HG03342 (cell line): ENCODE data around the gene NUDT14.

Experiments
- ATAC-seq: cut with Tn5 transposase; IDR thresholded peaks from one replicate; pipeline ENCODE4 v1.9.1; 2021; ENCODE audit warnings: mild to moderate bottlenecking, moderate library complexity; ENCODE audit not compliant: unreplicated experiment

NUDT14 gene

DNA sequence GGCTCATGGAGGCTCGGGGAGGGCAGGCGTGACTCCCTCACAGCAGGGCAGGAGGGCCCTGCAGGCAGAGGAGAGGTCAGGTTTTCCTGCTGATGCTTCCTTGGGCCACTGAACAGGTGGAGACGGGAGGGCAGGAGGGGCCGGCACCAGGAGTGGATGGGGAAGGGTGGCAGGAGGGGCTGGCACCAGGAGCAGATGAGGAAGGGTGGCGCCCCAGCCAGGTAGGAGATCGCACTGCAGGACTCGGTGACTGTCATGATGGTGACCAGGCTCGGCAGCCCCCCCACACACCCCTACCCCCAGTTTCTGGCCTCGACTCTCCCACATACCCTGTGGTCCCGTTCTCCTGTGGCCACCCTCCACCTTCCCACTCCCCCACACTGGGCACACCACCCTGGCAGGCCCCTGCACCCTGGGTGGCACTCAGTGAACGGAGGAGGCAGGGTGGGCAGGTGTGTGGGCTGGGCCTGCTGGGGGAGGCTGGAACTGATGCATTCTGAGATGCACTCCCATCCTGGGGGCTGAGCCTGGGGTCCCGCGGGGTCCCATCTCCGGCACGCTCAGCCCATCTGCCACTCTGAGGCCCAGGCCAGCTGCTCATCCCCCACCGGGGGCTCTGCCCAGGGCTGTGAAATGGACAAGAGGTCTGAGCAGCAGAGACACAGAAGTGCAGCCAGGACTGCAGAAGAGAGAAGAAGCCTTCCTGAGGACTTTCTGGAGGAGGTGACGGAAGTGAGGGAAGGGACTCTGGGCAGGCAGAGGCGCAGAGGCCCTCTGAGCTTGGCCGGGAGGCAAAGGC lies 2.8 kb downstream of the NUDT14 start:
- ATAC-seq = no peak

DNA sequence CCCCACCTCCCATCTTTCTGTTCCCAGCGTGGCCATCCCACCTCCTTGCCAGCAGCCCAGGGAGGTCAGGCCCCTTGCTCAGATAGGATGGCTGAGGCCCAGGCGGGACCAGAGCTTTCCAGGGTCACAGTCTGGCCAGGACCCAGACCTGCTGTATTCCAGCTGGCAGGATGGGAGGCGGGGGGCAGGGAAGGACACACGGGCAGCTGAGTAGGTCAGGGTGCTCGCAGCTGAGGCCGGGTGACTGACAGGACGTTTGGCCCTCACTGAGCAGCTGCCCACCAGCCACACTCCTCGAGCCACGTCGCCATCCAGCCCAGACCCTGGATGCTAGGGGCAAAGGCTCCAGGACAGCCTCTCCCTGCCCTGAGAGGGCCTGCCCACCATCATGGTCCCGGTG lies 4.0 kb downstream of the NUDT14 start:
- no peak for ATAC-seq

- no peak for ATAC-seq
These were observed 4.6 kb downstream of the NUDT14 start for GRCh38 chr14:105176513-105176912.

- no peak for ATAC-seq
These were observed 6.9 kb downstream of the NUDT14 start for GRCh38 chr14:105173901-105174894.

DNA sequence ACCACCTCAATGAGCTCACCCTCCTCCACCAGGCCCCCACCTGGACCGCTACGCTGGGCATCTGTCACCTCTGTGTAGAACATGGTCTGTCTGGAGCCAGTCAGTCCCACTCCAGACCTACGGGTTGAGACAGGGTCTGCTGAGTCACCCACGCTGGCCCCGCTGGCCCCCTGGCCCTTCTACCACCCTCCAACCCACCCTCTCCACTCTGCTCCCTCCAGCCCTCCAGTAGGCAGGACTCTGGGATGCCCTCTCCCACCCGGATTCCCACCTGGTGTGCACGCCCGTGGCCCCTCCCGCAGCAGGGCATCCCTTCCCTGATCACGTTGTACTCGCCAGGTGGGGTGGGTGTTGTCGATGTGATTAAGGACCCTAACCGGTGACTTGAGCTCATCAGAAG lies 8.0 kb downstream of the NUDT14 start:
- ATAC-seq = no peak

GRCh38 chr14:105172476-105172875 lies 8.6 kb downstream of the NUDT14 start:
- no peak for ATAC-seq

DNA sequence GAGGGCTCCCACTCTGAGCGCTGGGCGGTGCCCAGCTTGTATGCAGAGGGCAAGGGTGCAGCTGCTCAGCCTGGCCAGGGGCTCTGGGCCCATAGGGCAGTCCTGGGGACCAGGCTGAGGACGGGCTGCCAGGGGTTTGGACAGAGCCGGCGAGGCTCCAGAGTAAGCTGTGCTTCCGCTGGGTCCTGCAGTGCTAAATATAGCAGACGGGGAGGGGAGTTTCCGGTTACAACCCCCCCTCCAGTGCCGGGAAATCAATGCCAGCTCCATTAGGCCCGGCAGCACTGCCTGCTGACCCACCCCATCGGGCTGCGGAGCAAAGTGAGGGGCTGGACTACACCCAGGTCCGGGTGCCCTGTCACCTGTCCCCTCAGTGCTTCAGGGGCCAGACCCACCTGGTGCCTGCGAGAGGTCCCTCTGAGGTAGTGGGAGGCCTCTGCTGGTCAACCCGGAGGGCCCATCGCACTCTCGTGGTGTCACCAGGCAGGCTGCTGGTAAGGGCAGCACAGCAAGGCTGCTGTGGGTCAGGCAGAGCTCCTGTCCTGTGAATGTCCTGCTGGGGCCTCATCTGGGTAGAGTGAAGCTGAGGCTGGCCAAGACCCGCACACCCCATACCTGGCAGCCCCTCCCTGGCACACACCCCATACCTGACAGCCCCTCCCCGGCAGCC lies 10.0 kb downstream of the NUDT14 start:
- no peak for ATAC-seq

GRCh38 chr14:105169776-105170655 lies 11.1 kb downstream of the NUDT14 start:
- no peak for ATAC-seq

DNA sequence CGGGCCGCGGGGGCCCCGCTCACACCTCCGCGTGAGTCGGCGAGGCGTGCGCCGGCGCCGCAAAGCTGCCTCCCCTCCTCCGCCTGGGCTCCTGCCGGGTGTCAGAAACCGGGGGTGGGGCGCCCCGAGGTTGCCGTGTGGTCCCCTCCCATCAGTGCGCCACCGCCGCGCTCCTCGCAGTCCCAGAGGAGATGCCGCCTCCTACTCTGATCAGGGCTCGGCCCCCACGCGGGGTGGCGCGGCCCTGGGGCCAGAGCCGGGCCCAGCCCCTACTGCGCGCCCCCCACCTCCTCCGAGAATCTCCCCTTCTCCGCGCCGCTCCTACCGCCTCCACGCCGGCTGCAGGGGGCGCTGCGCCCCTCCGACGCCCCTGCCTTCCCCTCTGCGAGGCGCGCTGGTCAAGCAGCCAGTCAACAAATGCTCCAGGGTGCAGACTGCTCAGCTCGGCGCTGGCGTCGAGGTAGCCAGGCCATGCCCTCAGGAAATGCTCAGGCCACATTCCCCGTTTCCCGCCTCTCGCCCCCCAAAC lies 12.1 kb downstream of the NUDT14 start:
- ATAC-seq = no peak

DNA sequence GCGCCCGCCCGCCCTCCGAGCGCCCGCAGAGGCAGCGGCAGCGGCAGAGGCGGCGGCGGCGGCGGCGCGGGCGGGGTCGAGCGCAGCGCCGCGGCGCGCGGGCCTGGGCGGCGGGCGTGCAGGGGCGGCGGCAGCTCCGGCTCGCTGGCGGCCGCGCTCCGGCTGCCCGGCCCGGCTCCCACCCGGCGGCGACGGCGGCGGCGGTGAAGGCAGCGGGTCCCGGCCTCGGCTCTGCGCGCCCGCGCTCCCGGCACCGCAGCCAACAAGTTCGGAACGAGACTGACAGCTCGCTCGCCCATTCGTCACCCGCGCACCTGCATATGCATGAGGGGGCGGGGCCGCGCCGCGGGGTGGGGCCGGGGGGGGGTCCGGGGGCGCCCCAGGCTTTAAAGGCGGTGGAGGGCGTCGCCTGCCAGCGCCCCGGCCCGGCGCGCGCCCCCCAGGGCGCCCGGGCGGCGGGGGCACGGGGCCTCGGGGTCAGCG lies 12.6 kb downstream of the NUDT14 start, which contains the start of gene JAG2:
JAG2 (minus strand) TSS at position 281 of the 483 bp plus-strand sequence. CDS start 356 bp downstream, outside the sequence.
- ATAC-seq = no peak

DNA sequence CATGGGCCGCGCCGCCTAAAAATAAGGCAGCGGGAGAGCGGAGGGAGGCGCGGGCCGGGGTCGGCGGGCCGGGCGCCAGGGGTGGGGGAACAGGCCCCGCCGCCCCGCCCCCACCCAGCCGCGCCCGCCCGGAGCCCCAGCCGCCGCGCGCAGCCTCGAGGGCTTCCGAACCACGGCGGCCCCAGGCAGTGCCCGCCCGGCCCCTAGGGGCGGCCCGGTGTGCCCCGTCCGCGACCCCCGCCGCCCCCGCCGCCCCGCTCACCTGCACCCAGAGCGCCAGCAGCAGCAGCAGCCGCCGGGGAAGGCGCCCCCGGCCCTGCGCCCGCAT lies 13.1 kb downstream of the NUDT14 start:
- ATAC-seq = no peak

DNA sequence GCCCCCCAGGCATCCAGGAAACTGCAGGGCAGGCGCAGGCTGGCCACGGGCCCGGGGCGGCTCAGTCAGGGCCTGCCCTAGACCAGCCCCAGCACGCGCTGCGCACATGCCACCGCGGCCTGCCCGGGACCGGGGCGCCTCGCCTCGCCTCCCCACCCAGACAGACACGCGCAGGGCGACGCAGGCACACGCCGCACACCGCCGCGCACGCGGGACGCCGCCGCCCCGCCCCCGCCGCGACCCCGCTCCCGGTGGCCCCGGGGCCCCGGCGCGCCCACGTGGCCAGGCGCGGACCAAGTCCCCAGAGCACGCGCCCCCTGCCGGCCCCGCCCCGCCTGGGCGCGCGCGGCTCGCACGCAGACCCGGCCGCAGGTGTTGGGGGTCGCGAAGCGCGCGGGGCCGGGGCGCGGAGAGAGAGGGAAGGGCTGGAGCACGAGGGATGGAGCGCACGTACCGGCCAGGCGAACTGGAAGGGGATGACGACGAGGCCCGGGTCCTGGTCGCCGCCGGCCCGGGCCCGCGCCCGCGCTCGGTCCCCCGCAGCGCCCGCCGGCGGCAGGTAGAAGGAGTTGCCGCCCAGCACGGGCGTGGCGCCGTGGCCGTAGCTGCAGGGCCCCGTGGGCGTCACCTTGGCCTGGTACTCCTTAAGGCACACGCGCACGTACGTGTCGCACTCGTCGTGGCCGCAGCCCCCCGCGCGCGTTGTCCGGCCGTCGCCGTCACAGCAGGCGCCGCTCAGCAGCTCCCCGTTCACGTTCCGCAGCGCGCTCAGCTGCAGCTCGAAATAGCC lies 13.6 kb downstream of the NUDT14 start:
- ATAC-seq = no peak

- ATAC-seq = no peak
These were observed 14.4 kb downstream of the NUDT14 start for GRCh38 chr14:105166571-105167302.

- no peak for ATAC-seq
These were observed 15.2 kb downstream of the NUDT14 start for GRCh38 chr14:105165761-105166485.

GRCh38 chr14:105165134-105165704 lies 15.9 kb downstream of the NUDT14 start:
- ATAC-seq = no peak

DNA sequence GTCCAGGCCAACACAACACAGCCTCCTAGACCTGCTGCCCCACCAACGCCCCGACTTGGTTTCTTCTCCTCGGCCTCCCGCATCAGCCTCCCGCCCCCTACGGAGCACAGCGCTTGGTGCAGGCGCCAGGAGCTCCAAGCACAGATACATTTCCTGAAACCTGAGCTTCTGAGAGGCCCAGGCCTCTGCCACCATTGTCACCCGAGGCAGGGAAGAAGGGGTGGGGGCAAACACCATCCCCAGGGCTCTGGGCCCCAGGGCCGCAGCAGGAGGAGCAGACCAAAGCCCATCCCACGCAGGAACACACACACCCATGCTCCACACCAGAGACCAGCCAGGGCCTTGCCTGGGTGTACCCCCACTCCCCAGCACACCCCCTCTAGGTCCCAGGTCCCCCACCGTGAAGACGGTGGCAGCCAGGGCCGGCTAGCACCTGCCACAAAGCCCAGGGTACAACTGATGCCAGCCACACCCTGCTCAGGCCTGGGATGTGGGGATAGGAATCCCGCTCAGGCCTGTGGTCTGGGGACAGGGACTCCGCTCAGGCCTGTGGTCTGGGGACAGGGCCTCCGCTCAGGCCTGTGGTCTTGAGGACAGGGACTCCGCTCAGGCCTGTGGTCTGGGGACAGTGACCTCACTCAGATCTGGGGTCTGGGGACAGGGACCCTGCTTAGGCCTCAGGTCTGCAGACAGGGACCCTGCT lies 17.9 kb downstream of the NUDT14 start:
- ATAC-seq = no peak

DNA sequence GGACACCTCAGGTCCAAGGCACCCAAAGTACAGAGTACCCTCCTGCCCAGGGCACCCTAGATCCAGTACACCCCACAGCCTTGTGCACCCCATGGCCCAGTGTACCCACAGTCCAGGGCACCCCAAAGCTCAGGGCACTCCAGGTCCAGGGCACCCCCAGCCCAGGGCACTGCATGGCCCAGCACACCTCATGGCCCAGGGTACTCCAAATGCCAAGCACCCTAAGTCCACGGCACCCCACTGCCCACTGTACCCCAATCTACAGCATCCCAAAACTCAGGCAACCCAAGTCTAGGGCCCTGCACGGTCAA lies 18.5 kb downstream of the NUDT14 start:
- no peak for ATAC-seq
